ENCODE data around the gene IER5. TPM values are rescaled to one million over a fixed set of nuclear protein-coding genes. Genes with fewer than 3 reads are reported as not detected.
"Not testable (repeated sequence)": the region's sequence is repeated elsewhere in the genome, so short reads cannot be mapped to it uniquely, and the experiment has no call there.

Gene IER5
- total RNA-seq, 1 experiment from 2014 or later: 100 TPM

DNA sequence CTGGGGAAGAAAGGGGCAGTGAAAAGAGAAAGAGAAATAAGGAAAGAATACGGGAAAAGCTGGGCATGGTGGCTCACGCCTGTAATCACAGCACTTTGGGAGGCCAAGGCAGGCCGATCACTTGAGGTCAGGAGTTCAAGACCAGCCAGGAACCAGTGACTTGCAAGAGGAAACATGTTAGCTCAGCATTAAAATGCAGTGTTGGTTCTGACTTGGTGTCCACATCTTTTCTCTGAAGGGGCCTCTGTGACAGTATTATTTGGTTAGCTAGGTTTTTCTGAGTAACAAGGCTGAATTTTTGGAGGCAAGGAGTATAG, 26.8 kb downstream of the IER5 start:
- Histone ChIP-seq H3K79me2 (ENCODE audit: low read length) (no peaks in the 10 kb centered on the region), H3K4me3 (ENCODE audit: low read length) (no peak overlapping the region), H3F3A (ENCODE audit: low read length, unreplicated experiment) (no peaks in the 10 kb centered on the region), H3K4me1 (ENCODE audit: insufficient read depth, low read length) (peaks cover 76% of the 10 kb centered on the region), H4K20me1 (ENCODE audit: low read length) (no peaks in the 10 kb centered on the region), H3K9me3 (ENCODE audit: low read length) (no peaks in the 10 kb centered on the region), H3K4me2 (ENCODE audit: low read length) (no peak overlapping the region), H3K27ac (ENCODE audit: low read length) (peak overlapping the region; percentile 100), H3K36me3 (ENCODE audit: low read depth, low read length) (no peaks in the 10 kb centered on the region), H3K9ac (ENCODE audit: low read length) (no peak overlapping the region), H3K9me2 (replicated peaks; ENCODE audit: low read length) (no peaks in the 10 kb centered on the region), H3K27me3 (ENCODE audit: low read length) (no peaks in the 10 kb centered on the region), H2AFZ (ENCODE audit: low read length) (no peak overlapping the region)
- ChIA-PET POLR2A (ENCODE audit: unreplicated experiment) (interaction anchor here (0.5 to 0.6 kb wide), 2 partner anchors 10 to 12 kb away, joined by 3 to 5 read pairs; no protein-coding TSS in a partner anchor), CTCF (no interaction called here)
- TF ChIP-seq EZH2phosphoT487 (IDR thresholded peaks at IDR 0.05; ENCODE audit: borderline replicate concordance, low read length): no peak
- TF ChIP-seq EZH2 (IDR thresholded peaks at IDR 0.05; ENCODE audit: low read length, unreplicated experiment): no peak
- no peak for TF ChIP-seq CTCF (conservative IDR thresholded peaks at IDR 0.05; ENCODE audit: low read depth, low read length)
- ATAC-seq: no peak
- intact Hi-C loops (cut with micrococcal nuclease): no loop called here
- no TSS peak for BruUV-seq (replicated peaks)
- DNase-seq: no peak

GRCh38 chr1:181115971-181116370, 27.5 kb downstream of the IER5 start:
- BruUV-seq (replicated peaks); CTCF ChIA-PET; H3K9me2 ChIP-seq (replicated peaks; ENCODE audit: low read length): not testable (repeated sequence)

DNA sequence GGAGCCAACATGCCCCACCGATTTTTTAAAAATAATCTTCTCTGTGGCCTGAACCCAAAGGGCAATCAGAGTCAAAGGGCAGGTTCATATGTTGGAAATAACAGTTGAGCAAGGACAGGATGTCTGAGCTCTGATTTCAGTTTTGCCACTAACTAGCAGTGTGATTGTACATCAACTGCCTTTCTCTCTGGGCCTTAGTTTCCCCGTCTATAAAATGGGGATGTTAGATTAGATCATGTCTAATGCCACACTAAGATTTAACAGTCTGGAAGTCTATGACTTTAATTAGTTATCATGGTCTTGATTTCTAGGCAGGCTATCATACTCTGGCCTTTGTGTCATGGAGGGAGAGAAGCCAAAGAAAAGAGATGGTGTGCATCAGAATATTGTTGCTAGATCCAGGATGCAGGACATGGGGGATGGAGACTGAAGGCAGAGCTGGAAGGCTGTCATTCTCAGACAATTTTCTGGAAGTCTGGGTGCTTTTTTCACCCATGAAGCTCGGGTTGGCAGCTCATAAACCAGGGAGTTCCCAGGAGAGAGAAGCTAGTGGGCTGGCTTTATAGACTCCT, 28.4 kb downstream of the IER5 start:
- TF ChIP-seq EZH2phosphoT487 (IDR thresholded peaks at IDR 0.05; ENCODE audit: borderline replicate concordance, low read length) (no peak), EZH2 (IDR thresholded peaks at IDR 0.05; ENCODE audit: low read length, unreplicated experiment) (no peak), CTCF (conservative IDR thresholded peaks at IDR 0.05; ENCODE audit: low read depth, low read length) (no peak)
- H4K20me1 ChIP-seq (ENCODE audit: low read length): no peaks in the 10 kb centered on the region
- POLR2A ChIA-PET (ENCODE audit: unreplicated experiment): interaction anchor here (0.5 to 1.1 kb wide), 4 partner anchors 10 to 155 kb away, joined by 3 to 12 read pairs (median 8); no protein-coding TSS in a partner anchor
- no peaks in the 10 kb centered on the region for H3K9me3 ChIP-seq (ENCODE audit: low read length)
- CTCF ChIA-PET: interaction anchor here (1.1 kb wide), 1 partner anchor 12 kb away, joined by 3 read pairs; no protein-coding TSS in a partner anchor
- peak overlapping the region; percentile 93 for H3K9ac ChIP-seq (ENCODE audit: low read length)
- H3K4me1 ChIP-seq (ENCODE audit: insufficient read depth, low read length): peaks cover 75% of the 10 kb centered on the region
- H3K27ac ChIP-seq (ENCODE audit: low read length): peak overlapping the region; percentile 100
- DNase-seq: no peak
- H3K79me2 ChIP-seq (ENCODE audit: low read length): no peaks in the 10 kb centered on the region
- ATAC-seq: no peak
- H3K36me3 ChIP-seq (ENCODE audit: low read depth, low read length): no peaks in the 10 kb centered on the region
- intact Hi-C loops (cut with micrococcal nuclease): no loop called here
- no peak overlapping the region for H2AFZ ChIP-seq (ENCODE audit: low read length)
- TSS peak; percentile 77 for BruUV-seq (replicated peaks)
- no peak overlapping the region for H3K4me3 ChIP-seq (ENCODE audit: low read length)
- no peaks in the 10 kb centered on the region for H3K27me3 ChIP-seq (ENCODE audit: low read length)
- H3K4me2 ChIP-seq (ENCODE audit: low read length): peak overlapping the region; percentile 64
- no peaks in the 10 kb centered on the region for H3F3A ChIP-seq (ENCODE audit: low read length, unreplicated experiment)
- H3K9me2 ChIP-seq (replicated peaks; ENCODE audit: low read length): no peaks in the 10 kb centered on the region

More at GRCh38 chr1:181115971-181116370, 27.5 kb downstream of the IER5 start:
- H3K4me3 ChIP-seq (ENCODE audit: low read length); H3K36me3 ChIP-seq (ENCODE audit: low read depth, low read length); intact Hi-C loops (cut with micrococcal nuclease); H3K4me2 ChIP-seq (ENCODE audit: low read length); H4K20me1 ChIP-seq (ENCODE audit: low read length); H3F3A ChIP-seq (ENCODE audit: low read length, unreplicated experiment); DNase-seq; ATAC-seq; POLR2A ChIA-PET (ENCODE audit: unreplicated experiment); H2AFZ ChIP-seq (ENCODE audit: low read length); H3K27me3 ChIP-seq (ENCODE audit: low read length); H3K9me3 ChIP-seq (ENCODE audit: low read length); H3K79me2 ChIP-seq (ENCODE audit: low read length): not testable (repeated sequence)
- peak overlapping the region; percentile 93; the same call in 1 of the 2 replicates for H3K9ac ChIP-seq (ENCODE audit: low read length)
- peak overlapping the region; percentile 100 for H3K27ac ChIP-seq (ENCODE audit: low read length)
- peaks cover 81% of the 10 kb centered on the region for H3K4me1 ChIP-seq (ENCODE audit: insufficient read depth, low read length)
